K562 (cell line): ENCODE measurements around the gene FAM110D. TPM values are rescaled to one million over a fixed set of nuclear protein-coding genes. Genes with fewer than 3 reads are reported as not detected.
A peak's percentile ranks its signal among the peaks of the same experiment; 100 is the strongest.

Experiments
- BHLHE40 ChIP-seq: IDR thresholded peaks from 2 replicates; pipeline ENCODE4 v1.6.1; 2011; ENCODE audit warnings: low read length, improper control_type of control experiment
- CHD1 ChIP-seq: fragments of 200-600 bp; sonication (generic); IDR thresholded peaks from one replicate; pipeline ENCODE4 v1.6.1; 2012; ENCODE audit warnings: mild to moderate bottlenecking, moderate library complexity, low read length, inconsistent platforms
- CREM ChIP-seq: IDR thresholded peaks from 2 replicates; pipeline ENCODE4 v1.6.1; 2014; ENCODE audit warnings: antibody characterized with exemption, low read depth
- CSDE1 ChIP-seq, 2 experiments: fragments of 450-650 bp; IDR thresholded peaks; 2 replicates each; pipeline ENCODE4 v1.6.1; 2016; ENCODE audit warnings: mild to moderate bottlenecking in 1 of 2
- ELF1 ChIP-seq: fragments of 200-800 bp; sonication (Bioruptor generic); IDR thresholded peaks from 2 replicates; pipeline ENCODE4 v1.6.1; 2016; ENCODE audit warnings: missing genetic modification characterization, missing compliant biosample characterization
- EP300 ChIP-seq: IDR thresholded peaks from 2 replicates; pipeline ENCODE4 v1.6.1; 2012; ENCODE audit warnings: low read length, improper control_type of control experiment
- HNRNPL ChIP-seq: fragments of 200-400 bp; formaldehyde crosslinking; IDR thresholded peaks from 2 replicates; pipeline ENCODE4 v1.6.1; 2017; ENCODE audit warnings: low read depth, mild to moderate bottlenecking, low read length
- KLF10 ChIP-seq: fragments of 250-450 bp; sonication (Bioruptor Pico); IDR thresholded peaks from 2 replicates; pipeline ENCODE4 v1.6.1; 2021; ENCODE audit warnings: matching md5 sums
- NCOA1 ChIP-seq: fragments of 450-650 bp; IDR thresholded peaks from 2 replicates; pipeline ENCODE4 v1.6.1; 2016; ENCODE audit warnings: low read depth
- NR2C1 ChIP-seq, 2 experiments: fragments of 450-650 bp; IDR thresholded peaks; 2 replicates each; pipeline ENCODE4 v1.6.1; 2017; ENCODE audit warnings: mild to moderate bottlenecking in 2 of 2, antibody characterized with exemption in 1 of 2, inconsistent platforms in 1 of 2, missing compliant biosample characterization in 1 of 2, missing genetic modification characterization in 1 of 2
- PTBP1 ChIP-seq: fragments of 200-400 bp; formaldehyde crosslinking; IDR thresholded peaks from 2 replicates; pipeline ENCODE4 v1.6.1; 2017; ENCODE audit warnings: low read depth, low read length
- RB1 ChIP-seq: fragments of 450-650 bp; IDR thresholded peaks from 2 replicates; pipeline ENCODE4 v1.6.1; 2017; ENCODE audit warnings: low read depth, mild to moderate bottlenecking
- TOE1 ChIP-seq, 2 experiments: fragments of 450-650 bp in 1 of 2; sonication (generic) in 1 of 2; formaldehyde crosslinking in 1 of 2; IDR thresholded peaks; 2 replicates each; pipeline versions ENCODE4 v1.7.1 to v1.8.0; 2016 to 2022; ENCODE audit warnings: borderline replicate concordance in 2 of 2, mild to moderate bottlenecking in 2 of 2, antibody characterized with exemption in 1 of 2, inconsistent platforms in 1 of 2, low read depth in 1 of 2, missing genetic modification reagents in 1 of 2, moderate library complexity in 1 of 2
- U2AF1 ChIP-seq: fragments of 200-400 bp; formaldehyde crosslinking; optimal IDR thresholded peaks from 2 replicates; pipeline ENCODE3; 2017; ENCODE audit warnings: mild to moderate bottlenecking, low read depth, low read length, moderate library complexity
- YBX1 ChIP-seq: fragments of 450-650 bp; IDR thresholded peaks from 2 replicates; pipeline ENCODE4 v1.7.1; 2016; ENCODE audit warnings: mild to moderate bottlenecking
- ZBTB7A ChIP-seq: IDR thresholded peaks from 2 replicates; pipeline ENCODE4 v1.6.1; 2011; ENCODE audit warnings: low read depth, mild to moderate bottlenecking, low read length, moderate library complexity, borderline replicate concordance; ENCODE audit not compliant: control insufficient read depth
- ZNF174 ChIP-seq: fragments of 250-450 bp; sonication (Bioruptor Pico); IDR thresholded peaks from 2 replicates; pipeline ENCODE4 v1.4.0; 2020; ENCODE audit warnings: mild to moderate bottlenecking
- ZNF583 ChIP-seq: fragments of 250-450 bp; sonication (Bioruptor Pico); IDR thresholded peaks from 2 replicates; pipeline ENCODE4 v1.4.0; 2020
- polyA plus RNA-seq, 8 experiments: library from polyadenylated mRNA; depleted of rRNA in 4 of 8; stranded (reverse) in 5 of 8; unstranded in 3 of 8; fragments of >200 nt; fragmentation: Nextera tagmentation in 2 of 8; fragmentation: Illumina TruSeq in 1 of 8; extraction: Ambion mirVana in 2 of 8; extraction: Trizol in 1 of 8; gene quantifications; 2 replicates each; pipeline versions ENCODE4 v1.2.1 to v1.2.3, GENCODE V29; 2011 to 2014; ENCODE audit warnings: inconsistent platforms in 1 of 8, missing spikeins in 1 of 8
- total RNA-seq, 7 experiments: library from RNA; depleted of rRNA in 6 of 7; stranded (reverse); fragments of >200 nt in 6 of 7; fragmentation: Illumina TruSeq in 2 of 7; extraction: Trizol in 2 of 7; gene quantifications; 2 replicates each; pipeline versions ENCODE4 v1.2.1 to v1.2.3, GENCODE V29; 2011 to 2021; ENCODE audit warnings: low replicate concordance in 1 of 7
- TF ChIP-seq, protein P1 (sequence below): fragments of 250-450 bp; sonication (Bioruptor Pico); IDR thresholded peaks from 2 replicates; pipeline ENCODE4 v1.9.0; 2021; ENCODE audit warnings: mild to moderate bottlenecking, inconsistent platforms
- TF ChIP-seq, protein P2 (sequence below): sonication (generic); formaldehyde crosslinking; IDR thresholded peaks from 2 replicates; pipeline ENCODE4 v1.8.1; 2023; ENCODE audit warnings: mild to moderate bottlenecking, missing genetic modification reagents
- TF ChIP-seq, protein P3 (sequence below): fragments of 200-800 bp; sonication (Bioruptor generic); IDR thresholded peaks from 2 replicates; pipeline ENCODE4 v1.6.1; 2017; ENCODE audit warnings: missing genetic modification characterization, missing compliant biosample characterization

The FAM110D gene
- total and polyA plus RNA-seq, 9 of the 15 experiments (the other 6 are each of a cell fraction or from before 2014, with no cell fraction given), result 0.04 to 1.1 (median 0.33) TPM

DNA sequence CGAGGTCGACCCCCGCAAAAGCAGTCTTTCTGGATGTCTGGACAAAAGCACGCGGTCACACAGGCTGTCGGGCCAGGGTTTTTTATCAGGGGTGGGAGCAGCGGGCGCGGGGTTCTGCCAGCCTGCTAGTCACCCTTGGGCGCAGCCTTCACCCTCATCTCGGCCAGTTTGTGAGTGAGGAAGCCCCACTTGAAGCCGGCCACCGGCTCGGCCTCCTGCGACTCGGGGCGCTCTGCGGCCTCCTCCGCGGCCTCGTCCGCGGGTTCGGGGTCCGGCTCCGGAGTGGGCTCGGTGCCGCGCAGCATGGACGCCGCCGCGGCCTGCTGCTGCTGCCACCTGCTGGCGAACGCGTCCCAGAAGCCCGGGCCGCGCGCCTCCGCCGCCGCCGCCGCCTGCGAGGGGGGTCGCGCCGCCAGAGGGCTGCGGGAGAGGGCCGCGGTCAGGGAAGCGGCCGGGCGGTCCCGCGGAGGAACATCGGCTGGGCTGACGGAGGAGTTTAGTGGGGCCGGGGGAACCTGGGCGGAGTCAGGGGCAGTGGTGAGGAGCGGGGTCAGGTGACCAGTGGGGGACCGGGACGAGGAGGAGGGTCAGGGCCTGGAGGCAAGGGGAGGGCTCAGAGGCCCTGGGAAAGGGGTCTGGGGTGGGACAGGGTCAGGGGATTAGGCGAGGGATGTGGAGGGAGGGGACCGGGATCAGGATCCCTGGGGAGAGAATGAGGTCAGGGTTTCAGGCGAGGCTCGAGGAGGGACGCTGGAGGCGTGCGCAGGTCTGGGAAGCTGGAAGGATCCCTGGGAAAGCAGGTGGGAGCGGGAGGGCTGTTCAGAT lies 5.4 kb downstream of the FAM110D start (continued):
- TF ChIP-seq, protein P1, sequence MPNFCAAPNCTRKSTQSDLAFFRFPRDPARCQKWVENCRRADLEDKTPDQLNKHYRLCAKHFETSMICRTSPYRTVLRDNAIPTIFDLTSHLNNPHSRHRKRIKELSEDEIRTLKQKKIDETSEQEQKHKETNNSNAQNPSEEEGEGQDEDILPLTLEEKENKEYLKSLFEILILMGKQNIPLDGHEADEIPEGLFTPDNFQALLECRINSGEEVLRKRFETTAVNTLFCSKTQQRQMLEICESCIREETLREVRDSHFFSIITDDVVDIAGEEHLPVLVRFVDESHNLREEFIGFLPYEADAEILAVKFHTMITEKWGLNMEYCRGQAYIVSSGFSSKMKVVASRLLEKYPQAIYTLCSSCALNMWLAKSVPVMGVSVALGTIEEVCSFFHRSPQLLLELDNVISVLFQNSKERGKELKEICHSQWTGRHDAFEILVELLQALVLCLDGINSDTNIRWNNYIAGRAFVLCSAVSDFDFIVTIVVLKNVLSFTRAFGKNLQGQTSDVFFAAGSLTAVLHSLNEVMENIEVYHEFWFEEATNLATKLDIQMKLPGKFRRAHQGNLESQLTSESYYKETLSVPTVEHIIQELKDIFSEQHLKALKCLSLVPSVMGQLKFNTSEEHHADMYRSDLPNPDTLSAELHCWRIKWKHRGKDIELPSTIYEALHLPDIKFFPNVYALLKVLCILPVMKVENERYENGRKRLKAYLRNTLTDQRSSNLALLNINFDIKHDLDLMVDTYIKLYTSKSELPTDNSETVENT (CRISPR knock-in tag), result 0 out of 2 replicates have a peak, but pooled peaks have one; percentile 31
- TF ChIP-seq ZBTB7A, result no peak; the same call in 1 of the 2 replicates
- no peak for TF ChIP-seq EP300
- TF ChIP-seq NR2C1 (IDR thresholded peaks at IDR 0.05), result no peak
- no peak for TF ChIP-seq NR2C1 (tag; IDR thresholded peaks at IDR 0.05)
- TF ChIP-seq CSDE1 (IDR thresholded peaks at IDR 0.05), result no peak
- TF ChIP-seq, protein P2, sequence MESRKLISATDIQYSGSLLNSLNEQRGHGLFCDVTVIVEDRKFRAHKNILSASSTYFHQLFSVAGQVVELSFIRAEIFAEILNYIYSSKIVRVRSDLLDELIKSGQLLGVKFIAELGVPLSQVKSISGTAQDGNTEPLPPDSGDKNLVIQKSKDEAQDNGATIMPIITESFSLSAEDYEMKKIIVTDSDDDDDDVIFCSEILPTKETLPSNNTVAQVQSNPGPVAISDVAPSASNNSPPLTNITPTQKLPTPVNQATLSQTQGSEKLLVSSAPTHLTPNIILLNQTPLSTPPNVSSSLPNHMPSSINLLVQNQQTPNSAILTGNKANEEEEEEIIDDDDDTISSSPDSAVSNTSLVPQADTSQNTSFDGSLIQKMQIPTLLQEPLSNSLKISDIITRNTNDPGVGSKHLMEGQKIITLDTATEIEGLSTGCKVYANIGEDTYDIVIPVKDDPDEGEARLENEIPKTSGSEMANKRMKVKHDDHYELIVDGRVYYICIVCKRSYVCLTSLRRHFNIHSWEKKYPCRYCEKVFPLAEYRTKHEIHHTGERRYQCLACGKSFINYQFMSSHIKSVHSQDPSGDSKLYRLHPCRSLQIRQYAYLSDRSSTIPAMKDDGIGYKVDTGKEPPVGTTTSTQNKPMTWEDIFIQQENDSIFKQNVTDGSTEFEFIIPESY (CRISPR knock-in tag), result peak; percentile 88
- TF ChIP-seq ZNF583 (CRISPR knock-in tag), result no peak
- peak; percentile 57; the same call in 1 of the 2 replicates for TF ChIP-seq CREM
- no peak for TF ChIP-seq KLF10
- TF ChIP-seq ZNF174 (CRISPR knock-in tag), result no peak
- TF ChIP-seq BHLHE40, result no peak
- peak; percentile 80 for TF ChIP-seq HNRNPL
- TF ChIP-seq PTBP1, result 0 out of 2 replicates have a peak, but pooled peaks have one; percentile 54
- no peak for TF ChIP-seq ELF1 (tag)
- TF ChIP-seq RB1, result peak; percentile 98
- TF ChIP-seq NCOA1, result no peak
- no peak for TF ChIP-seq U2AF1
- TF ChIP-seq YBX1, result no peak
- TF ChIP-seq TOE1 (IDR thresholded peaks at IDR 0.05; ENCODE audit: borderline replicate concordance), result peak; percentile 51; the same call in 1 of the 2 replicates
- TF ChIP-seq TOE1 (CRISPR knock-in tag; IDR thresholded peaks at IDR 0.05; ENCODE audit: borderline replicate concordance, low read depth), result no peak
- TF ChIP-seq, protein P3, sequence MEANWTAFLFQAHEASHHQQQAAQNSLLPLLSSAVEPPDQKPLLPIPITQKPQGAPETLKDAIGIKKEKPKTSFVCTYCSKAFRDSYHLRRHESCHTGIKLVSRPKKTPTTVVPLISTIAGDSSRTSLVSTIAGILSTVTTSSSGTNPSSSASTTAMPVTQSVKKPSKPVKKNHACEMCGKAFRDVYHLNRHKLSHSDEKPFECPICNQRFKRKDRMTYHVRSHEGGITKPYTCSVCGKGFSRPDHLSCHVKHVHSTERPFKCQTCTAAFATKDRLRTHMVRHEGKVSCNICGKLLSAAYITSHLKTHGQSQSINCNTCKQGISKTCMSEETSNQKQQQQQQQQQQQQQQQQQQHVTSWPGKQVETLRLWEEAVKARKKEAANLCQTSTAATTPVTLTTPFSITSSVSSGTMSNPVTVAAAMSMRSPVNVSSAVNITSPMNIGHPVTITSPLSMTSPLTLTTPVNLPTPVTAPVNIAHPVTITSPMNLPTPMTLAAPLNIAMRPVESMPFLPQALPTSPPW (CRISPR knock-in tag), result peak; percentile 76
- TF ChIP-seq CHD1, result no peak
